Measurements from ENCODE around the gene ARAP3.
A peak's percentile ranks its signal among the peaks of the same experiment; 100 is the strongest.

The ARAP3 gene

GRCh38 chr5:141708016-141708415 lies 26.0 kb upstream of the ARAP3 start:
- H3K4me1 Mint-ChIP-seq (ENCODE audit: low read depth): peaks cover 4% of the 10 kb centered on the region
- no peaks in the 10 kb centered on the region for H3K9me3 Mint-ChIP-seq
- intact Hi-C loops (cut with micrococcal nuclease): no loop called here
- no peak overlapping the region for H3K4me3 Mint-ChIP-seq
- no peaks in the 10 kb centered on the region for H3K36me3 Mint-ChIP-seq (ENCODE audit: low read depth)
- H3K27ac Mint-ChIP-seq: no peak overlapping the region
- H3K27me3 Mint-ChIP-seq: peaks cover 17% of the 10 kb centered on the region

DNA sequence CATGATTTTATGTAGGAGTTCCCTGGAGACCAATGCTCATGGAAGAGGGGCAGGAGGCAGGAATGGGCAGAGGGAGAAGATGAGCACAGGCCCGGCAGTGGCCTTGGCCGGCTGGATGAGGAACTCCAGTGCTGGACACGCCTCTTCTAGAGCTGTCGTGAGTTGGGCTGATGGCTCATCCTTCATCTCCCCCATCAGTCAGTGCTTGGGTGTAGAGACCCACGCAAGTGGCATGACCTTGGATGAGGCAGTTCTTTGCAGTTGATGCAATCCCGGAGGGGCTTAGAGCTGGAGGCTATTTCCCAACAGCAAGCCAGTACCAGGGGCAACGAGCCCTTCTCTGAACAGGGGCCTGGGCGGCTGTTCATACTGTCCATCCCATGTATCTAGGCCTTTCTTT lies 25.5 kb upstream of the ARAP3 start:
- Mint-ChIP-seq H3K27ac (no peak overlapping the region), H3K4me1 (ENCODE audit: low read depth) (peaks cover 9% of the 10 kb centered on the region), H3K4me3 (no peak overlapping the region), H3K36me3 (ENCODE audit: low read depth) (no peaks in the 10 kb centered on the region), H3K9me3 (no peaks in the 10 kb centered on the region), H3K27me3 (peaks cover 16% of the 10 kb centered on the region)
- intact Hi-C loops (cut with micrococcal nuclease): no loop called here

DNA sequence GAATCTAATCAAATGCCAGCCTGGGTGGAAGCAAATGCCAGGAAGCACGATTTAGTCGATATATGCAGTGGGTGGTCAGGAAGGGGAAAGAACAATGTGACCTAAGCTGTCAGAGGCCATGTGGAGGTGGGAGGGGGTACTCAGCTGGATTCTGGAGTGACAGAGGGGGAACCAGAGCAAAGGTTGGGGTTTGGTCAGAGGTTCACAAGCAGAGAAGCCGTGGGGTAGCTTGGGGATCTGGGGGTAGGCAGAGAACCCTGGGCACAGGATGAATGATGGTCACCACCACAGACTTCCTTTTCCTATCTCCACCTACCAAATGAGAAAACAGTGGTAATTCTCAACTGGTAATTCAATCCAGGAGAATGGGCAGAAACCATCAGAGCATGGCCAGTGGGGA lies 24.1 kb upstream of the ARAP3 start:
- H3K4me3 Mint-ChIP-seq: no peak overlapping the region
- H3K36me3 Mint-ChIP-seq (ENCODE audit: low read depth): no peaks in the 10 kb centered on the region
- peaks cover 15% of the 10 kb centered on the region for H3K27me3 Mint-ChIP-seq
- no peak overlapping the region for H3K27ac Mint-ChIP-seq
- H3K4me1 Mint-ChIP-seq (ENCODE audit: low read depth): peaks cover 17% of the 10 kb centered on the region
- intact Hi-C loops (cut with micrococcal nuclease): no loop called here
- no peaks in the 10 kb centered on the region for H3K9me3 Mint-ChIP-seq

DNA sequence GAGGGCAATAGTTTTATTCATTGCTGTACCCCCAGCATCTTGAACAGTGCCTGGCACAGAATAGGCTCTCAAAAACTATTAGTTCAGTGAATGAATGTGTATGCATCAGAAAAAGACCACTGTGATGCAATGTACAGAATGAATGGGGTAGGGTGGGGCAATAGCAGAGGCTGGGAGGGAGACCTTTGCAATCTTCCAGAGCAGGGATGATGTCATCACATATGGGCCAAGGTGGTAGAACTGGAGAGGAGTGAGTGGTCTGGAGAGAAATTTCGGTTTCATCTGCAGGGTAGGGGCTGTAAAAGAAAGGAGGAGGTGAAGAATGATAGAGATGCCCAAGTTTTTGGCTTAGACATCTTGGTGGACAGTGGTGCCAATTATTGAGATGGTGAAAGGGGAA lies 23.4 kb upstream of the ARAP3 start:
- no peaks in the 10 kb centered on the region for H3K36me3 Mint-ChIP-seq (ENCODE audit: low read depth)
- peaks cover 17% of the 10 kb centered on the region for H3K4me1 Mint-ChIP-seq (ENCODE audit: low read depth)
- peaks cover 12% of the 10 kb centered on the region for H3K27me3 Mint-ChIP-seq
- intact Hi-C loops (cut with micrococcal nuclease): no loop called here
- H3K9me3 Mint-ChIP-seq: no peaks in the 10 kb centered on the region
- H3K27ac Mint-ChIP-seq: no peak overlapping the region
- H3K4me3 Mint-ChIP-seq: no peak overlapping the region

GRCh38 chr5:141704782-141705297 lies 22.8 kb upstream of the ARAP3 start:
- Mint-ChIP-seq H3K27ac (no peak overlapping the region), H3K4me1 (ENCODE audit: low read depth) (peaks cover 17% of the 10 kb centered on the region), H3K9me3 (no peaks in the 10 kb centered on the region), H3K36me3 (ENCODE audit: low read depth) (no peaks in the 10 kb centered on the region), H3K27me3 (peaks cover 16% of the 10 kb centered on the region), H3K4me3 (no peak overlapping the region)
- intact Hi-C loops (cut with micrococcal nuclease): no loop called here

DNA sequence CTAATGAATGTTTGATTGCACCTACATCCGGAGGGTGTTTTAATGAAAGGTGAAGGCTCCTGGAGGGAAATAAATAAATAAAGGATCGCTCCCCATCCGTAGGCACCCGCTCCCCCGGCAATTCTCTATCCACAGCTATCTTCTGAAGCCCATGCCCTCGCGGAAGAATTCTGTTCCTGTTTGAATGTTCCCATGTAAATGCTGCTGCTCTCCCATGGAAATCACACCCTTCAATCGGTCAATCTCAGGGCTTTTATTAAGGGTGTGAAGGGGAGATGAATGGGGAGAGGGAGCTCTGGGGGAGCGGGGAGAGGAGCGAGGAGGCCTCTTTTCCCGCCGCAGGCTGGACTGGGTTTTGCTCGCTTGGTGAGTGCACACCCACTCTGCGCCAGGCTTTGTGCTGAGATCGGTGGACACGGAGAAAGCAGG lies 21.1 kb upstream of the ARAP3 start:
- Mint-ChIP-seq H3K4me1 (ENCODE audit: low read depth) (peaks cover 17% of the 10 kb centered on the region), H3K36me3 (ENCODE audit: low read depth) (no peaks in the 10 kb centered on the region), H3K4me3 (peak overlapping the region; percentile 76), H3K27me3 (peaks cover 25% of the 10 kb centered on the region), H3K27ac (no peak overlapping the region), H3K9me3 (no peaks in the 10 kb centered on the region)
- intact Hi-C loops (cut with micrococcal nuclease): no loop called here

GRCh38 chr5:141701360-141702119 lies 19.5 kb upstream of the ARAP3 start:
- Mint-ChIP-seq H3K27me3 (peaks cover 33% of the 10 kb centered on the region), H3K4me3 (no peak overlapping the region), H3K36me3 (ENCODE audit: low read depth) (no peaks in the 10 kb centered on the region), H3K9me3 (no peaks in the 10 kb centered on the region), H3K4me1 (ENCODE audit: low read depth) (peaks cover 17% of the 10 kb centered on the region), H3K27ac (no peak overlapping the region)
- intact Hi-C loops (cut with micrococcal nuclease): loop anchor here (1.0 kb wide), 1 partner anchor 178 kb away; no protein-coding TSS in a partner anchor

DNA sequence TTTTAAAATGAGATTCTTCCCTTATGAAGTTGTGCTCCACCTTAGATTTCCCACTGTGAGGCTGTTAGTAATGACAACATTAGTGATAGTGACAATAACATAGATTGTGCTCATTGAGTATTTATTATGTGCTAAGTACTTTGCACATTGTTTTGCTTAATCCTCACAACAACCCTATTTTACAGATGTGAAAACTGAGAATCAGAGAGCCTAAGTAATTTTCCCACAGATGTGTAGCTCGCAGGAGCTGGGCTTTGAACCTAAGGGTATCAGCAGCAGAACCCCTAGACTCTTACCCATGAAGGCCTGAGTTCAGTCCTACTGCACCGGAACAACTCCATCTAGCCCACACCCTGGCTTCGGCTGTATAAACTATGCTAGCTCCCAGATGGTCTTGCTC lies 15.6 kb upstream of the ARAP3 start:
- peaks cover 24% of the 10 kb centered on the region for H3K4me1 Mint-ChIP-seq (ENCODE audit: low read depth)
- peaks cover 38% of the 10 kb centered on the region for H3K27me3 Mint-ChIP-seq
- no peak overlapping the region for H3K4me3 Mint-ChIP-seq
- intact Hi-C loops (cut with micrococcal nuclease): loop anchor here (10.0 kb wide), 2 partner anchors 117 to 447 kb away; no protein-coding TSS in a partner anchor
- H3K9me3 Mint-ChIP-seq: no peaks in the 10 kb centered on the region
- H3K27ac Mint-ChIP-seq: no peak overlapping the region
- no peaks in the 10 kb centered on the region for H3K36me3 Mint-ChIP-seq (ENCODE audit: low read depth)

- H3K36me3 Mint-ChIP-seq (ENCODE audit: low read depth): no peaks in the 10 kb centered on the region
- H3K9me3 Mint-ChIP-seq: no peaks in the 10 kb centered on the region
- H3K4me3 Mint-ChIP-seq: no peak overlapping the region
- peaks cover 26% of the 10 kb centered on the region for H3K4me1 Mint-ChIP-seq (ENCODE audit: low read depth)
- intact Hi-C loops (cut with micrococcal nuclease): loop anchor here (10.0 kb wide), 2 partner anchors 118 to 448 kb away; no protein-coding TSS in a partner anchor
- no peak overlapping the region for H3K27ac Mint-ChIP-seq
- peaks cover 42% of the 10 kb centered on the region for H3K27me3 Mint-ChIP-seq
These were observed 14.4 kb upstream of the ARAP3 start for GRCh38 chr5:141696431-141696830.

DNA sequence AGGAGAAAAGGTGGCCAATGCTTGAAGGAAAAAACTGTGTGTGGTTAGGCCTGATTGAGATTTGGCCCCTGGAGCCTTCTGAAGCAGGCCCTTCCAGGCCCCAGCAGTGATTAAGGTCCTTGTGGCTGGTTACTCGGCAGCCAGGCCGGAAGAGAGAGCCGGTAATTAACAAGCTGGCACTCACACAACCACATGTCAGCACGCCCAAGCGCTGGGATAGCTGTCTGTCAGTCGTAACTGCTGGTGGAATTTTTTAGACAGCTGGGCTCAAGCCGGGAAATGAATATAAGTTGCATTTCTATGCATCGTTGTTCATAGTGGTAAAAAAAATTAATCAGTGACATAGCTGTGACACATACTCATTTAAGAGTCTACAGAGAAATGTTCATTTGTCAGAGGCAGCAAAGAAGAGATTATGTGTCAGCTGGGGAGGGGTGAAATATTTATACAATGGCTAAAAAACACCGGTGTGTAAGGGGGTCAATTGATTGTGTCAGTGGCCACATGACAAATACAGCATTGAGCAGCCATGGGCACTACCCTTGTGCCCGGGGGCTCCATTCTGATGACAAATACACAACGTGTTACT lies 13.7 kb upstream of the ARAP3 start:
- H3K27ac Mint-ChIP-seq: no peak overlapping the region
- peaks cover 33% of the 10 kb centered on the region for H3K4me1 Mint-ChIP-seq (ENCODE audit: low read depth)
- no peak overlapping the region for H3K4me3 Mint-ChIP-seq
- H3K36me3 Mint-ChIP-seq (ENCODE audit: low read depth): no peaks in the 10 kb centered on the region
- intact Hi-C loops (cut with micrococcal nuclease): loop anchor here (10.0 kb wide), 2 partner anchors 119 to 449 kb away; no protein-coding TSS in a partner anchor
- H3K27me3 Mint-ChIP-seq: peaks cover 46% of the 10 kb centered on the region
- no peaks in the 10 kb centered on the region for H3K9me3 Mint-ChIP-seq

GRCh38 chr5:141694479-141694878 lies 12.4 kb upstream of the ARAP3 start:
- intact Hi-C loops (cut with micrococcal nuclease): loop anchor here (10.0 kb wide), 2 partner anchors 120 to 450 kb away; no protein-coding TSS in a partner anchor
- no peaks in the 10 kb centered on the region for H3K9me3 Mint-ChIP-seq
- peaks cover 45% of the 10 kb centered on the region for H3K27me3 Mint-ChIP-seq
- no peaks in the 10 kb centered on the region for H3K36me3 Mint-ChIP-seq (ENCODE audit: low read depth)
- no peak overlapping the region for H3K27ac Mint-ChIP-seq
- H3K4me1 Mint-ChIP-seq (ENCODE audit: low read depth): peaks cover 34% of the 10 kb centered on the region
- H3K4me3 Mint-ChIP-seq: no peak overlapping the region

DNA sequence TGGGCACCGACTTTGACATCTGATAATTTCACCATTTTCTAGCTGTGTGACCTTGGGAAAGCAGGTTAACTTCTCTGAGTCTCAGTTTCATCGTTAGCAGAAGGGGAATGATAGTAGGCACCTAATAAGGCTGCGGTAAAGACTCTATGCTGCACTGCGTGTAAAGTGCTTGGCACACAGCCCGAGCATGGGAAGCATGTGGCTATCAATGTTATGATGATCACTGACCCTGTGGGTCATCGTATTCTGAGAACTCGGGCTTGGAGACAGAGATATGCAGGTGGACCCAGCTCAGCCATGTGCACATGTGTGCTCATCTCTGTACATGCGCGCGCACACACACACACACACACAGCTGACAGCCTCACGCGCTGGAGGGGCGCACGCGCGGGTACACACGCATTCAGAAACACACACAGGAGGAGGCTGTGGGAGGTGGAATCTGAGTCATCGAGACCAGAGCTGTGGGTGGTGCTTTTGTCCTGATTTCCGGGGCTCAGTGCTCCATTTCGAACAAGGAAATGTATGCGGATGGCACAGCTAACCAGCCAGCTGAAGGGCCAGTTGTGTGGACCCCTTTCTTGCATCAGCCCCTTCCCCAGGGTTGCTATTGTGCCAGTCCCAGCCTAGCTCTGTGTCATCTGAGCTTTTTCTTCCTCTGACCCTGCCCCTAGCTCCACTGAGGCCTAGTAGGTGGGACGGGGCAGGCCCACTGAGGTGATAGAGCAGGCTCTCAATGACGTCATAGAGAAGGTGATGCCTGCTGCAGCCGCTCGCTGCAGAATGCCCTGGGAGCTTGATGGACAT lies 11.1 kb upstream of the ARAP3 start:
- Mint-ChIP-seq H3K36me3 (ENCODE audit: low read depth) (no peaks in the 10 kb centered on the region), H3K4me1 (ENCODE audit: low read depth) (peaks cover 34% of the 10 kb centered on the region), H3K9me3 (no peaks in the 10 kb centered on the region), H3K27ac (no peak overlapping the region), H3K27me3 (peaks cover 43% of the 10 kb centered on the region), H3K4me3 (no peak overlapping the region)
- intact Hi-C loops (cut with micrococcal nuclease): loop anchor here (2.0 to 10.0 kb wide), 4 partner anchors 122 to 452 kb away; partner anchors contain the start of gene PCDH1

DNA sequence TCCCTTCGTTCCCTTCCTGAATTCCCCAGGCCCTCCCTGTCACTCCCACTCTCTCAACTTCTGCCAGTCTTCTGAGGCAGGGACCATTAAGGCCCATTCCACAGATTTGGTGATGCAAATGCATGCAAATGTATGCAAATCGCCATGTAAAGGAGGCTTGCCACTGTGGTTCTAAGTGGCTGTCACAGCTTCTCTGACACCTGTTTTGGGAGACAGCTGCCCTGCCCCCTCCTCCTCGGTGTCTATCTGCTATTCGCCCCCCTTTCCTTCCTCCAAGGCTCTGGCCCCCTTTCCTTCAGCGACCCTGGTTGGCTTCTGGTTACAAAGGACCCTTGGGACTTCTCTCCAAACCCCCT lies 10.5 kb upstream of the ARAP3 start:
- Mint-ChIP-seq H3K9me3 (no peaks in the 10 kb centered on the region), H3K4me1 (ENCODE audit: low read depth) (peaks cover 34% of the 10 kb centered on the region), H3K27ac (peak overlapping the region; percentile 50), H3K36me3 (ENCODE audit: low read depth) (no peaks in the 10 kb centered on the region), H3K4me3 (peak overlapping the region; percentile 57), H3K27me3 (peaks cover 40% of the 10 kb centered on the region)
- intact Hi-C loops (cut with micrococcal nuclease): loop anchor here (2.0 to 10.0 kb wide), 4 partner anchors 122 to 452 kb away; partner anchors contain the start of gene PCDH1
